ENCODE measurements around the gene NRM.
"Not testable (repeated sequence)": the region's sequence is repeated elsewhere in the genome, so short reads cannot be mapped to it uniquely, and the experiment has no call there.

NRM gene

DNA sequence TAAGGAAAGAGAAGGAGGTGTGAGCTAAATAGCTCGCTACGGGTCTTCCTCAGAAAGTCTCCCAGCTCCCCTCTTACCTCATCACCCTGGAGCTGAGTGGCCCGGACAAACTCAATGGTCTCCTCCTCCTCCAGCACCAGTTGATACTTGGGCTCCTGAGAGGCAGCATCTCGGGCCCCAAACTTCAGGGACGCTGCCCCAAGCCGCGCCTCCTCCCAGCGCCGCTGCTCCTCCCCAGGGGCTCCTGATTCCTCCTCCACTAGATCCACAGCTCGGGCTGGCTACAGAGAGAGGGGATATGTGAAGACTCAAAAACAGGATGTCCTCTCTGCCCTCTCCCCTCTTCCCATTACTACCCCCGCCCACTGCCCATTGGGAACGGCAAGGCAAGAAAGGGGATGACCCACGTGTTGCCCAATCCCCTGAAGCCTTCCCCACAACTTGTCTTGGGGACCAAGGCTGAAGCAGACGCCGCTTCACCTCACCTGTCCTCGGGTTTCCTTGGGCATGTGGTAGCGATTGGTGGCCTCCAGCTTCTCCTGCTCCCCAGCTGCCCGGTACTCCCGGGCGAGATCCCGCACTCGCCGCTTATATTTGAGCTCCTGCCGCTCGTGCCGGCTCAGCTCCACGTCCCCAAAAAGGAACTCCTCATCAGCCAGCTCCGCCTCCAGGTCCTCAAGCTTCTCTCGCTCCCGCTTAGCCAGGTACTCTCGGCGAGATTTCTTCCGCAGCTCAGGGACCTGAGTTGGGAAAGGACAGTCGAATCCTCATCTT, 25.6 kb downstream of the NRM start:
- no peak for DNase-seq

DNA sequence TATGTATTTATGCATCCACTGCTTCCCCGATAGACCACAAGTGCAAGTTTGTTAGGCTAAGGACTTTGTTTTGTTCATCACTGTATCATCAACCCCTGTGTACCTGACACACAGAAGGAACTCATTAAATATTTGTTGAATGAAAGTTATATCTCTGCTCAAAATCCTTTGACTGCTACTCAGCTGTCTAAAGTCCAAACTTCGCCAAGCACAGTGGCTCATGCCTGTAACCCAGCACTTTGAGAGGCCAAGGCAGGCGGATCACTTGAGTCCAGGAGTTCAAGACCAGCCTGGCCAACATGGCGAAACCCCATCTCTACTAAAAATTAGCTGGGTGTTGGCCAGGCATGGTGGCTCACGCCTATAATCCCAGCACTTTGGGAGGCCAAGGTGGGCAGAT, 32.9 kb downstream of the NRM start:
- DNase-seq = not testable (repeated sequence)

DNA sequence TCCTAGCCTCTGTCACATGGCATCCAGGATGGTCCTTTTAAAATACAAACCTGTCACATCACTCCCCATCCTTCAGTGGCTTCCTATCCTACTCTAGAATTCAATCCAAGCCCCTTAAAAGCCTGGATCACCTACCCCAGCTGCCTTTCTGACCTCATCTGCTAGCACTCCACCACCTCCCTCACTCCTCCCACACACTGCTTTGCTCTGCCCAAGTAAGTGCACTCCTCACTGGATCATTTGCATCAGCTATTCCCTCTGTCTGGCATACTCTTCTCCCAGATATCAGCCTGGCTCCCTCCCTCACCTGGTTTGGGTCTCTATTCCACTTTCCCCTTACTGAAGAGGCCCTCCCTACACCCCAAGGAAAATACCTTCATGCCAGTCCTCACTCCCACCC, 33.3 kb downstream of the NRM start:
- no peak for DNase-seq

DNA sequence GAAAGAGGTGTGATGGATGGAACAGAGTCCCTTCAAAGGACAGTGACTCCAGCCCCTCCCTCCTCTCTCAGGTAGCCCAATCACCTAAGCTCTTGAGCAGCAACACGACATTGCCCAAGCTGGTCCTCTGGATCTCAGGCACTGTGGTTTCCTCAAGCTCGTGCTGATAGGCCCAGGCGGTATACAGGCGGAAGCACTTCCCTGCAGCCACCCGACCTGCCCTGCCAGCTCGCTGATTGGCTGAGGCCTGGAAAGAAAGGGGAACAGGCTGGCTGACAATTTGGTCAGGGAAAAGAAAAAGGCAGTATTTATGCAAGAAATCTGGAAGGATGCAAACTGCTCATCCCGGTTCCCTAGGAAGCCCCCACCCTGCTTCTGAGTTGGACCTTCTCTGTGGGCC, 34.3 kb downstream of the NRM start:
- no peak for DNase-seq

DNA sequence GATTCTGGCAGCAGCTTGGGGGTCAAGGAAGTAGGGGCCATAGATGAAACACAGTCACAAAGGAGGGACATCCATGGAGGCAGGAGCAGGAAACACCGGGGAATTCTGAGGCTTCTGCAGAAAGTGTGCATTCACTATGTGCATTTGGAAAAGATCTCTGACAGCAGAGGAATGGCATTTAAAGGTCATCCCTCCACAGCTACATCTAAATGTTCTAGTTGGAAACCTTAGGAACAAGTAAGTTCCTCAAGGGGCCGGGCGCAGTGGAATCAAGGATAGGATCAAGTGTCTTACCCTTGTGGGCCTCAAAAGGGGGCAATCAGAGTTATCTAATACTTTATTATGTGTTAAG, 35.1 kb downstream of the NRM start:
- DNase-seq = no peak

DNA sequence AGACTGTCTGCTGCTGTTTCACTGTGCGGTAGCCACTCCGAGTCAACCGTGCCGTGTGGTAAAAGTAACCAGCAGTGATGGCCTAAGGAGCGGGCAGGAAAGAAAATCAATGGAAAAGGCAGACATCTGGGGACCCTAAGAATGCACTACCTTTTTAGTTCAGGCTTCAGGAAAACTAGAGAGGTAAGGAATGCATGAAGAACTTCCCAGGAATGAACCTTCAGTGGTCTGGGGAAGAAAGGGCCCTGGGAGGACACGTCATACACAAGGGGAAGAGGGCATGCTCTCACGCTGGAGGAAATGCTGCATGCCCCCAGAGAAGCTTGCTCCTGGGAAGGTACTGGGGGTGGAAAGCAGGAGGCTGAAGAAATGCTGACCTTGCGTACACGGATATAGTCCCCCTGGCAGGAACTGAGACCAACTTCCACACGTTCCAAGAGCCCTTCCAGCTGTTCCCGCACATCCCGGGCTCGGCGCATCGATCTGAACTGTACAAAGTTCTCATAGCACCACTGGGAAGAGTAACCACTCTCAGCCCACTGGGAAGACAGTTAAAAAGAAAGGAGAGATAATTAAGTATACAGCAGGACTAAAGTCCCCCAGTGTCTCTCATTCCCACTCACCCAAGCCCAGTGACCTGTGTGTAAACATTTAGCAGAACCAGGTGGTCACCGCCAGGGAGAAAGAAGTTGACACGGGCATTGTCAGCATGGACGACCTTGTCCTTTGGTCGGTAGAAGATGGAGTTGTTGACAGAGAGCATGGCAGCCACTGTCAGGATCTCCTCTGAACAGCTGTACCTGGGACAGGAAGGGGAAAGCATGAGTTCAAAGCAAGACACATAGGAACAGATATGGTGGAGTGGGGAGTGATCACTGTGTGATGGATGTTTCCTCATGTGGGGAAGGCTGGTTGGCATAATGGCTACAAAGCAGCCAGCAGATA, 35.7 kb downstream of the NRM start:
- no peak for DNase-seq

DNA sequence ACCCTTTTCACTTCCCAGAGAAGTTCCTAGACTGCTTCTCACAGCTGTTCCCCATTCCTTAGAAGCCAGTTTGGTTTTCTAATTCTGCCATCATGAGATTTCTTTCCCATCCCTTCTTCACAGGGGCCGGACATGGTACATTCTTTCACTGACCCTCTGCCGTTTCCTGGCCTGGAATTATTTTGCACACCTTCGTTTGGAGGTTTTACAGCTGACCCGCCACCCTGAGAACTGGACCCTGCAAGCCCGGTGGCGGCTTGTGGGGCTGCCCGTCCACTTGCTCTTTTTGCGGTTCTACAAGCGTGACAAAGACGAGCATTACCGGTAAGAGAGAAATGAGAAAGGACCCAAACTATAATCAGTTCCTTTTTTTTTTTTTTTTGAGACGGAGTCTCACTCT, 39.6 kb downstream of the NRM start:
- DNase-seq = no peak

DNA sequence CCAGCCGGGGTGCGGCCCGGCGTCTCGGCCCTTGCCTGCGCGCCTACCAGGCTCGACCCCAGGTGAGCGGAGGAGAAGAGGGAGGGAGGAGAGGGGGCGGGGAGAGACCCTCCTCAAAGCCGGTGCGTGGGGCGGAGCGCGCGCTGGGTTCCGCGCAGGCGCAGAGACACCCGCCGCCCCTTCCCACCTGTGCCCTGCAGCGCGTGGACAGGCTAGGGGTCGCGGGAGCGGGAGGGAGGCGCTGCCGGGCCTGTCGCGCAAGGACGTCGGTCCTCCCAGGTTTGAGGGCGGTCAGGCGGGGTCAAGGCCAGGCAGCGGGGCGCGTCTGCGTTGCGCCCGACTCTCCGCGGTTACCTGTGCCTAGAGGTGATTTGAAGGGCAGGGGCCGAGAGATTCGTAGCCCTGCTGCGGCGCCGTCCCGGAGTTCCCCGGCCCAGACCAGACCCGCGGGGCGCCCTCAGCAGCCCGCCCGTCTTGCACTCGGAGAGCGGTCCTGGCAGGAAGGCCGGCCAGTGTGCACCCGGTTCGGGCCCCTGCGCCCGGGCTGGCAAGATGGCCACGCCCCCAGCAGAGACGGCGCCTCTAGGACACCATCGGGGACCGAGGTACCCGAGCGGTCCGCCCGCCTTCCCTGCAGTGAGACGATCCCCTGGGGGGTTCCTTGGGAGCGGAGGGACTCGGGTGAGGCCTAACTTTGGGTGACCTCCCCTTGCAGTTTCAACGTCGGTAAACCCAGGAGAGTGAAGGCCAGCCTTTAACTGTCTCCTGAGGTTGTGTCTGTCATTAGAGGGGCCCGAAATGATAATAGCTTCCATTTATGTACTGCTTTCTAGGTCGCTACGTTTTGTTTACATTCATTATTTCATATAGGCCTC, 43.3 kb downstream of the NRM start:
- DNase-seq = peak; percentile 70

DNA sequence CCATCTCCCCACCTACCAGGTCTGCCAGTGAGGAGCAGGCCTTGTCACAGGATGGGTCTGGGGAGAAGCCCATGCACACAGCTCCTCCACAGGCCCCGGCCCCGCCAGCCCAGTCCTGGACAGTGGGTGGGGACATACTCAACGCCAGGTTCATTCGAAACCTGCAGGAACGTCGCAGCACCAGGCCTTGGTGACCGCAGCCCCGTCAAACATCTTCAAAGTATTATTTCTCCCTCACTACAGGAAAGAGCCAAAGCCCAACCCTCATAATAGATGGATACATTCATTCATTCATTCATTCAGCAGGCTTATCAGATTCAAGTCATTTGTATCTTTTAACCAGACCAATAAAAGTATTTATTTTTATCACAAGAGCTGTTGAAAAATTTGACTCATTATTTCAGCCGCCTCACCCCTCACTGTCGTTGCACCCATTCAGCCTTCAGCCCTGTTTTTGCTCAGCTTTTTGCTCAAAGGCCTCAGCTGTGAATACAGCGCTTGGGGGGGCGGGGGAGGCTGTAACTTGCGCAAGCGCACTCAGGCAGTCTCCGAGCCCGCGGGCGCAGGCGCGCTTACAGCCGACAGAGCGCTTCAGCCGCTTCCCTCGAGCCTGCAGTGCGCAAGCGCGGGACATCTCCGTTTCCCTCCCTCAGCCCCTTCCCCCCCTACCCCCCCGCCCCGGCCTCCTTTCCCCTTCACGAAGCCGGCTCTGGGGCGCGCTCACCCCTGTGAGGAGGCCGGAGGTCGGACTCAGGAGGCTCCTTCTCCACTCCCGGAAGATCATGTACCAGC, 44.1 kb downstream of the NRM start, which contains the start of gene C6orf136:
Gene C6orf136 (plus strand): TSS at position 684 of the 792 bp plus-strand sequence. CDS start 99 bp downstream, at position 783.
- DNase-seq = peak; percentile 84

DNA sequence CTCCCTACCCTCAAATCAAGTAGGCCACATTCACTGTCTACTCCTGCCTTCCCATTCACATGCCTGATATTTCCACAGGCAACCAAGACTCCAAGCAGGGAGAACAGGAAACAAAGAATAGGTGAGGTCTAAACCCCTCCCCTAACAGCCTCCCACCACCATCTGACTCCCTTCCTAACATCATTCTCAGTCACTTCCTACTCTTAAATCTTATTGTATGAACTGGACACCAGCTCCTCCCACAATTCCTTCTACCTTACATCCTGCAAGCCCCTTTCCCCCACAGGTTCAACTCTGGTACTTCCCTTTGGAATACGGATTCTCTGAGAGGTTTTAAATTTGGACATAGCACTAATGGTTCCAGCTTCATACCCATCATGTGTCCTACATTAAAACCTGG, 44.8 kb downstream of the NRM start:
- no peak for DNase-seq

DNA sequence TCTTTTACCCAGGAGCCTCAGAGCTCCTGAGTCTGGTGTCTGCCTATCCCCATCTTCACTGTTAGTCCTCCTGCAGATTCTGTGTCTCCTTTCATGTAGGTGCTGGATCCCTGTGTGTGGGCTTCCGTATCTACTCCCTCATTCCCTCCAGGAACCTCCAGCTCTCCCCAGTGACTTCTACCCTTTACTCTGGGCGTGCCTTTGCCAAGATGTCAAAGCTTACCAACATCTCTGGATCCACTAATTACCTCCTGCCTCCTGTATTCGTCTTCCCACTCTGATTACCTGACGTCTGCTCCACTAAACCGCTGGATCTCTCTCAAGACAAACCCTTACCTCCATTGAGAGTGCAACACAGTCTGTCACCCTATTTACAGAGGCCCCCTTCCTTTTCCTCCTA, 46.0 kb downstream of the NRM start:
- DNase-seq = no peak

DNA sequence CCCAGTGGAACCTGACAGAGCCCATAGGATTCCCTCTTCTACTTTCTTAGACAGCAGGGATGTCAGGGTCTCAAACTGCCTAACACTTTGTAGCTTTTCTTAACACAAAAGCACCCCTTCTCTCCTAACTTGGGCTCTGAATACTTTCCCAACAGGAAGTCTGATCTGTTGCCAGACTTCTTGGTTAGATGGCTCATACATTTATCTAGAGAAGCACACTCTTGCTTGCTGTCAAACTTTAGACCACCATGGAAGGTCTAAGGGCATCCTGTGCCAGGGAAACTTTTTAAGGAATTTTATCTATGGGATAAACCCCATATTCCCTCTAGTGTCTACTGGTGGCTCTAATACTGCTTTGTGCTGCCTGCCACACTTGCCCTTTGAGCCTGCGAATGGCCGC, 47.1 kb downstream of the NRM start:
- DNase-seq = no peak

DNA sequence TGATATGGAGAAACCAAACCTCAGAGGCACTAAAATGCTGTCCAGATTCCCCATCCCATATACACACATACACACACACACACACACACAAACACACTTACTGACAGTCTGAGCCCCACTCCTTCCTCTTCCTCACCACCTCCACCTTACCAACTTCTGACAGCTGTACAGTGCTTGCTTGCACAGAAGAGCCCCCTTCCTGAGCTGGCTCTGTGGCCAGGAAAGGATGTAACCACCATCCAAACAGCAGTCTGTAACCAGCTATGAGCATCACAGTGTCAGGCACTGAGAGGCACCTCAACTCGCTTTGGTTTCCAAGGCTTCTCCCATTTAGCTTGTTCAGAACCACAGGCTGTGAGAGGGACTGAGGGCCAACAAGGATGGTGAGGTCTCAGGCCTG, 49.7 kb downstream of the NRM start:
- no peak for DNase-seq

DNA sequence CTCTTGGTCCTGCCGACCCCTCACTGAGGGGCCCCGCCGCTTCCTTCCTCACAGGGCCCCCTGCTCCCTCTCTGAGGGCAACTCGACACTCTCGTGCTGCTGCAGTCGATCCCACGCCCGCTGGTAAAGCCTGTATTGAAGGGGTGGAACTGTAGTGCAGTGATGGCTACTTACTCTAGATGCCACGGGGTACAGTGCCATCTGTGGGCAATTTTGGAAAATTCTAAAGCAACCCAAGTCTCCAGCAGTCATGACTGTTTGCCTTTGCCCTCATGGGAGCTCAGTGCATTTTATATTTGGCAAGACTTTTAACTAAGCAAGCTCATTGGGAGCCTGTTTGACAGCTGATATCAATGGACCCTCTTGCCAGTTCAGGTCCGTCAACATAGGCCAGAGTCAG, 50.3 kb downstream of the NRM start:
- no peak for DNase-seq

Measured in NCI-H1092 (cell line).